GM19351 (cell line): ENCODE results near the gene SNX4.
"Not testable (repeated sequence)": the region's sequence is repeated elsewhere in the genome, so short reads cannot be mapped to it uniquely, and the experiment has no call there.

Experiments
- ATAC-seq: cut with Tn5 transposase; IDR thresholded peaks from one replicate; pipeline ENCODE4 v1.9.1; 2021; ENCODE audit warnings: mild to moderate bottlenecking, moderate library complexity; ENCODE audit not compliant: unreplicated experiment

Gene SNX4

GRCh38 chr3:125519678-125520562 is at the start of gene SNX4:
Gene SNX4, minus strand, starts transcription at chr3:125520202. Its CDS starts 30 bp downstream, at chr3:125520172.
- peak; percentile 86 for ATAC-seq

GRCh38 chr3:125556314-125556713 is 36.3 kb upstream of the SNX4 start:
- no peak for ATAC-seq

GRCh38 chr3:125552401-125552800 is 32.4 kb upstream of the SNX4 start:
- no peak for ATAC-seq

DNA sequence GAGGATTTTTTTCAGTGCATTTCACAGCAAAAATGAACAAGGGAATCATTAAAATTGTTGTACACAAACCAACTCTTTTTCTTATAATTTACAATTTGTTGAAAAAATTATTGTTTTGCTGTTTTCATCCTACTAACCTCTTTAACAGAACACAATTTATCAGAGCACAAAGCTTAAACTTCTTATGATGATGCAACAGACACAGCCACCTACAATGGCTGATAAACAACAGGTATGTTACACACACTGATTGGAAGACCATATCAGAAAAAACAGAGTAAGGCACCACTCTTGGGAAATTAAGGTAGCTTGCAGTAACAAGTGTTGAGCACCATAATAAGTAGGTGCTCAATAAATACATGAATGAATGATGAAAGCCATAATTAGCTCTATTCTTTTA is 8.9 kb upstream of the SNX4 start:
- no peak for ATAC-seq

DNA sequence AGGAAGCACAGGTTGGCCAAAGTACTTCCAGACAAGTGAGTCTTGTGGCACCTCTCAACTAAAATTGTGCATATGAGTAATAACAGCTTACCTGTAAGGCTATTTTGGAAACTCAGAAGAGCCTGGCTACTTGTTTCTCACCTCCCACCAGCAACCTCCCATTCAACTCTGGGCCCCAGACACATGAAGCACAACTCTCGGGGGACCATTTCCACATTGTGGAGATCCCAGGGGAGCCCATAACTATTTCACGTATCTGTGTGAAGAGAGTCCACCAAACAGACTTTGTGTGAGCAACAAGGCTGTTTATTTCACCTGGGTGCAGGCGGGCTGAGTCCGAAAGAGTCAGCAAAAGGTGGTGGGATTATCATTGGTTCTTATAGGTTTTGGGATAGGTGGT is 5.2 kb upstream of the SNX4 start:
- ATAC-seq, result no peak

DNA sequence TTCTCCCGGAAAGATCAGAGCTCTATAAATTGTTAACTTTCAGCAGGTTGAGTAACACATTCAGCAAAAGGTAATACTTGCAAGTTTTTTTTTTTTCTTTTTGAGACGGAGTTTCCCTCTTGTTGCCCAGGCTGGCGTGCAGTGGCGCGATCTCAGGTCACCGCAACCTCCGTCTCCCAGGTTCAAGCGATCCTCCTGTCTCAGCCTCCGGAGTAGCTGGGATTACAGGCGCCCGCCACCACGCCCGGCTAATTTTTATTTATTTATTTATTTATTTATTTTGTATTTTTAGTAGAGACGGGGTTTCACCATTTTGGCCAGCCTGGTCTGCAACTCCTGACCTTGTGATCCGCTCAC is 539 bp upstream of the SNX4 start:
- ATAC-seq, result not testable (repeated sequence)

DNA sequence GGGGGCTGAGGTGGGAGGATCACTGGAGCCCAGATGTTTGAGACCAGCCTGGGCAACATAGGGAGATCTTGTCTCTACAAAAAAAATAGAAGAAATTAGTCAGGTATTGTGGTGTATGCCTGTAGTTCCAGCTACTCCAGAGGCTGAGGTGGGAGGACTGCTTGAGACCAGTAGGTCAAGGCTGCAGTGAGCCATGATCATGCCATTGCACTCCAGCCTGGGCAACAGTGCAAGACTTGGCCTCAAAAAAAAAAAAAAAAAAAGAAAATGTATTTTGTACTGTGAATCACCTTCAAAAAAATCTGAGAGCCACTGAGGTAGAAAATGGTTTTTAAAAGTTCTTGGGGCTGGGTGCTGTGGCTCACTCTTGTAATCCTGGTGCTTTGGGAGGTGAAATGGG is 4.6 kb downstream of the SNX4 start:
- ATAC-seq, result no peak

GRCh38 chr3:125513490-125514115 is 6.4 kb downstream of the SNX4 start:
- no peak for ATAC-seq

DNA sequence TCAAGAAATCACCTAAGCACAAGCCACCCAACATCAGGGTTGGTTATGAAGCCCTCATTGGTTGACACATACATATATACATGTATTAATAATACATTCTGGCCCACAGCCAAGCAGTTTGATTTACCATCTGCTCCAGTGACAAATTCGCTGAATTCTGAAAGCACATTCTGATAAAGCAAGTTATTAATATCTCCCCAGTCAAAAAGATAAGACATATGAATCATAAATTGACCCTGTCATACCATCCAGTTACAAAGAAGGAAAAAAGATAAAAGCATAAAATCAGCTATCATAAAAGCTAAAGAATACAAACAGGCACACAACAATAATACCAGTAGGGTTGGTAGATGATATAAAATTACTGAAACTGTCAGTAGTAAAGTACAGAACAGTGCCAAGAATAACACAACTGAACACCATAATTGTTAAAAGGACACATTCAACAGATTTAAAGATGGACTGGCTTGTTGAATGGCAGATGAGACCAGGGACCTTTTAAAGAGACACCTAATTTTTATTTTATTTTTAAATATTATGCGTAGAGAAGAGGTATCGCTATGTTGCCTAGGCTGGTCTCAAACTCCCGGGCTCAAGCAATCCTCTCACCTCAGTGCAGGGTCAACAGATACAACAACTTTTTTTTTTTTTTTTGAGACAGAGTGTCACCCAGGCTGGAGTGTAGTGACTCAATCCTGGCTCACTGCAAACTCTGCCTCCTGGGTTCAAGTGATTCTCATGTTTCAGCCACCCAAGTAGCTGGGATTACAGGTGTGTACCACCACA is 7.7 kb downstream of the SNX4 start:
- ATAC-seq, result peak; percentile 57

DNA sequence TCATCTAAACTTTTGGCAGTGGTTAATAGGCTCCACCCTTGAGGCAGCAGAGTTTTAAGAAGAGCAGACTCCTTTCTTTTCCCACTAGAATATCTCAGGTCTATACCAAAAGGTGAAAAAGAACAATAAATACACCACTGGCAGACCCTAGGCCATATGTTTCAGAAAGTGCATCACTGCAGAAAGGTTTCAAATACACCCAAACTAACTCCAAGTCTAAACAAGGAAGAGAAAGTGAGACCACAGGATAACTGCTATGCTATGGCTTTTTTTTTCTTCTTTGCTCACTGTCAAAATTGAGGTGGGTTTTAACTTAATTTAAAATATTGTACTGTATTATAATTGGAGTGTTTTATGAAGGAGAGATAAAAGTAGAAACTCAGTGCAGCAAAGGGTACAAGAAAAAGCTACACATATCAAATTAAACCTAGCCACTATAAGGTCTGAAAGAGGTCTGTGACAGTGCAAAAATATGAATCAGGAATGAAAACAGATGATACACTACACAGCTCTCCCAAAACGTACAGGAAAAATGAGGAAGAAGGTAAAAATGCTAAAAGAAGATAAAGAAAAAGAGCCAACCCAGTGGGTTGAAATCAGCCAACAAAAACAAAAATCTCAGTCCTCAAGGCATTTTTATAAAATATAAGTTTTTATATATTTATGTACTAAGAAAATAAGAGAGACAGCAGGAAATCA is 8.4 kb downstream of the SNX4 start:
- ATAC-seq, result no peak

GRCh38 chr3:125507128-125507527 is 12.9 kb downstream of the SNX4 start:
- no peak for ATAC-seq

DNA sequence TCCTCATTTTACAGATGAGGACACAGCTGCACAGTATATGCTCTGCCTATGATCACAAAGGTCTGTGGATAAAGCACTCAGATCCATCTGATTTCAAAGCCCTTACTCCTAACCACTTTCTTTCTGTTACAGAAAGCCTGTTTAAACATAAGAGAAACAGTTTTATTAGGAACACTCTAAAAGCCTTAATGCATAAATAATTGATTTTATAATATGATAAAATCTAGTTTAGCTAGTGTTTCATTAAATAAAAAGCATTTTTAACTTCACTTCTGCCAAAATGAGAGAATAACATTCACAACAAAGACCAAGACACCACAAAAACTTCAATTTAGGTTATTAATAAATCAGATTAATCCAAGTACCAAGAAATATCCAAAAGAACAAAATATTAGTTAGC is 21.4 kb downstream of the SNX4 start:
- no peak for ATAC-seq

- no peak for ATAC-seq
Observed at GRCh38 chr3:125496701-125497100, 23.3 kb downstream of the SNX4 start.

DNA sequence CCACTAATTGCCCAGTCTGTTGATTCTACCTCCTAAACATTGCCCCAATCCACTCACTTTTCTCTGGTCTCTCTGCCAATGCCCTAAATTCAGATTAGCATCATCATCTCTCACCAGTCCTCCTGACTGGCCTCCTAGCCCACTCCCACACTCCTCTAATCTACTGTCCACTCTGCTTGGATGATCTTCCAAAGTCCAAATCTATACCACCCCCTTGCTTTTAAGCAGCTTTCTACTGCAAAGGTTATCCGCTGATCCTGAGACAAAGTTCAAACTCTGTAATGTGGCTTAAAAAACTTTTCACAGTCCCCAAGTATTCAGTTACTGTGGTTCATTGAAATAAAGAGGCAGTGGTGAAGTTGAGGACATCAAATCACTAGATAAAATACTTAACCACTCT is 37.6 kb downstream of the SNX4 start:
- no peak for ATAC-seq

GRCh38 chr3:125481786-125482185 is 38.2 kb downstream of the SNX4 start:
- ATAC-seq, result no peak

- not testable (repeated sequence) for ATAC-seq
Observed at GRCh38 chr3:125481375-125481759, 38.6 kb downstream of the SNX4 start.

DNA sequence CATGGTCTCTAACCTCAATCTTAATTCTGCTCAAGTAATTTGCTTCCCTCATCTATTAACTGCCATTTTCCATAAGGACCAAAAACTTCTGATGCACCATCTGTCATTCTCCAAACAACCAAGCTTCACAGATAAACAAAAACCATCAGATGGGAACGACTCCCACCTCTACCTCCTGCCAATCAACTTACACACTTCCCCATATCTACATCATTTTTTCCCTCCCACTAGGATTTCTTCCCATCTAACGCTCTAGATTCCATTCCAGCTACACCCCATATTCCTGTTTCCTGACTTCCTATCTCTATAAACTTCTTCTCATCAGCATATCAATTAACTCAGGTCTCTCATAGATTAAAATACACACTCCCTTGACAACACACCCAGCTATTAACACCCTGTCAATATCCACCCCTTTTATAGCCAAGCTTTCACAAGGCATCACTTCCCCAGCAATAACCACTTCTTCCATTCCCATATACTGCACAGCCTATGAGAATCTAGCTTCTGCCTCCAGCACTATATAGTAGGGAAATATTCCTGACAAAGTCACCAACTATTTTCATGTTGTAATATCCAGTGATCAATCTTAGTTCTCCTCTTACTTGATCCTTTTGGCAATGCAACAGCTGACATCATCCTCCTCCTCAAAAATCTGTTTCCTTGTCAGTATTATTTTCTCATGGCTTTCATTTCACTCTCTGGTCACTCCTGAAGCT is 39.2 kb downstream of the SNX4 start:
- ATAC-seq, result no peak

- ATAC-seq, result no peak
Observed at GRCh38 chr3:125479091-125479490, 40.9 kb downstream of the SNX4 start.

DNA sequence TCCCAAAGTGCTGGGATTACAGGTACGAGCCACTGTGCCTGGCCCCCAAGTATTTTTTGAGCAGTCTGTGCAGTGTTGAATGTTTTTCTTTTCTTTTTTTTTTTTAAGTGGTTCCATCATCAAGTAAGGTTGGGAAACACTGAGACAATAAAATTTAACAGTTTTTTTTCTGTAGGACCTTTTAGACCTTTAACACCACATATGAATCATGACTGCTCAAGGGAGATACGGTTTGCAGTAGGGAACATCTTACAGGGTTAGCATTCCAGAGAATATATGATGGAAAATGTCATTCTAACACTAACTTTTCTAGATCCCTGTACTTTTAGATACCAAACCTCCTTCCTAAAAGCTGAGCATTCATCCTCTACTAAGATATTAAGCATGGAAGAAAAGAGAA is 41.7 kb downstream of the SNX4 start:
- no peak for ATAC-seq

DNA sequence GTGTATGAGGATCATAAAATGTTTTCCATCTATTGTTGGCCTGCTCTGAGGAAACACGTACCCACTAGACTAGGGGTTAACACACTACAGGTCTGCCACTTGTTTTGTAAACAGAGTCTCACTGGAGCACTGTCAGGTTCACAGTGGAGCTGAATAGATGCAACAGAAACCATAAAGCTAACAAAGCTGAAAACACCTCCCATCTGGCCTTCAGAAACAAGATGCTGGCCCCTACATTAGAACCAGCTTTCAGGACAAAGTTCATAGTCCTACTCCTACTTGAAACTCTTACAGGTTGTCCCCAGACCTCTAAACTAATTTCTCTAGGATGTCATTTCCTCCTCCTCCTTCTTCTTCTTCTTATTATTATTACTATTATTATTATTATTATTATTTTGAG is 42.3 kb downstream of the SNX4 start:
- ATAC-seq, result no peak
